Medulla oblongata (tissue), 1 donor: Measurements from ENCODE around the gene EPB41L4B.
"Not testable (repeated sequence)": the region's sequence is repeated elsewhere in the genome, so short reads cannot be mapped to it uniquely, and the experiment has no call there.

Experiments used
- DNase-seq: peaks from one replicate; pipeline ENCODE4 v3.0.0-alpha.2; 2015; ENCODE audit errors: extremely low spot score

Gene EPB41L4B

GRCh38 chr9:109163194-109163593 is 157.7 kb downstream of the EPB41L4B start:
- no peak for DNase-seq

- no peak for DNase-seq
Measured at GRCh38 chr9:109162677-109163076, 158.2 kb downstream of the EPB41L4B start.

GRCh38 chr9:109161471-109161870 is 159.4 kb downstream of the EPB41L4B start:
- no peak for DNase-seq

- no peak for DNase-seq
Measured at GRCh38 chr9:109159583-109159982, 161.3 kb downstream of the EPB41L4B start.

GRCh38 chr9:109158651-109159050 is 162.2 kb downstream of the EPB41L4B start:
- DNase-seq = no peak

GRCh38 chr9:109156708-109157107 is 164.2 kb downstream of the EPB41L4B start:
- DNase-seq = no peak

GRCh38 chr9:109150925-109151545 is 169.8 kb downstream of the EPB41L4B start:
- no peak for DNase-seq

- no peak for DNase-seq
Measured at GRCh38 chr9:109149722-109150121, 171.1 kb downstream of the EPB41L4B start.

- DNase-seq = no peak
Measured at GRCh38 chr9:109149089-109149488, 171.8 kb downstream of the EPB41L4B start.

- no peak for DNase-seq
Measured at GRCh38 chr9:109145051-109145450, 175.8 kb downstream of the EPB41L4B start.

- no peak for DNase-seq
Measured at GRCh38 chr9:109143881-109144562, 176.8 kb downstream of the EPB41L4B start.

- no peak for DNase-seq
Measured at GRCh38 chr9:109141375-109141774, 179.5 kb downstream of the EPB41L4B start.

- DNase-seq = no peak
Measured at GRCh38 chr9:109139851-109140250, 181.0 kb downstream of the EPB41L4B start.

GRCh38 chr9:109138421-109138820 is 182.4 kb downstream of the EPB41L4B start:
- no peak for DNase-seq

- no peak for DNase-seq
Measured at GRCh38 chr9:109134167-109134578, 186.7 kb downstream of the EPB41L4B start.

- no peak for DNase-seq
Measured at GRCh38 chr9:109133533-109133932, 187.3 kb downstream of the EPB41L4B start.

- DNase-seq = no peak
Measured at GRCh38 chr9:109132567-109133021, 188.3 kb downstream of the EPB41L4B start.

GRCh38 chr9:109129470-109130197 is 191.2 kb downstream of the EPB41L4B start:
- no peak for DNase-seq

GRCh38 chr9:109126671-109127070 is 194.2 kb downstream of the EPB41L4B start:
- not testable (repeated sequence) for DNase-seq

GRCh38 chr9:109124121-109124520 is 196.7 kb downstream of the EPB41L4B start:
- DNase-seq = no peak

GRCh38 chr9:109122726-109123621 is 197.9 kb downstream of the EPB41L4B start:
- no peak for DNase-seq
